GM19099 (cell line): ENCODE measurements around the gene AGTRAP.

Experiments
- POLR2A ChIP-seq: IDR thresholded peaks from 3 replicates; pipeline ENCODE4 v1.6.1; 2011; ENCODE audit warnings: low read depth; ENCODE audit not compliant: insufficient read length; ENCODE audit errors: extremely low read depth

Gene AGTRAP

DNA sequence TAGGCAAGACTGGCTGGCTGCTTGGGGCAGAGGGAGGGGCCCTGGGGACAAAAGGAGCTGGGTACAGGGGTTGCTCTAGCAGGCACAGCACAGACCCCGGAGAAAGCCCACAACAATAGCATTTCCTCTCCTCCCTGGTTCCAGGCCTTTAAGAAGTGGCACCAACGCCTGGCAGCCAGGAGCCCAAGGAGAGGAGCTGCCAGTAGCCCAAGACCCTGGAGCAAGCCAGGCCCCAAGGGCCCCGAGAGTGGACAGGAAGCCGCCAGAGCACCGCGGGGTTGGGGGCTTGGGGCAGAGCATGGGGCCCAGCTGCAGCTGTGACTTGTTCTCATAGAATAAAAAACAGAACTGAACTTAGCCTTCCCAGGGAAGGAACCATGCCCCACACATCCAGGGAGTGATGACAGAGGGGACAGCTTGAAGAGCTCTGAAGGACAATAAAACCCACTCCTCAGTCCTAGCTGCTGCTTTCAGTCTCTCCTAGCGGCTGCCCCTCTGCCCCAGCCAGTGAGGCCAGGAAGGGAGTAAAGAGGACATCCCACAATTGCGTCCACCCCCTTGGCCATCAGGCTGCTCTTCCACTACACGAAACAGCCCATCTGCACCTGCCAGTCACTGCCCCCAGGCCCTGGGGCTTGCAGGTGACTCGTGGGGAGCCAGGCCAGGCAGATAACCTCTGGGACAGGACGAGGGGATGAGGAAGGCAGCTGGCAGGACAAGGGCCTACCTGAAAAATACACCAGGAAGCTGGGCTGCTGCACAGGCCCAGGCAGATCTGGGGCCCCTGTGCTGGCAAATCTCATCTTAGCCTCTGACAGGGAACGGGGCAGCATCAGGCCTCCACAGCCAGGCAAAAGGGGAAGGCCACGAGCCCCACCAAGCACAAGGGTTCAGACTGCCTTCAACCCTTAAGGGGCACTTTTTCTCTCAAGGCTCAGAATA is 53.5 kb downstream of the AGTRAP start:
- TF ChIP-seq POLR2A: no peak

- TF ChIP-seq POLR2A: no peak
These were observed 54.4 kb downstream of the AGTRAP start for GRCh38 chr1:11790101-11790879.

GRCh38 chr1:11790880-11791715 is 55.2 kb downstream of the AGTRAP start:
- TF ChIP-seq POLR2A: no peak

GRCh38 chr1:11792106-11792505 is 56.2 kb downstream of the AGTRAP start:
- no peak for TF ChIP-seq POLR2A

GRCh38 chr1:11793819-11794218 is 57.9 kb downstream of the AGTRAP start:
- TF ChIP-seq POLR2A: no peak

GRCh38 chr1:11794446-11795237 is 58.7 kb downstream of the AGTRAP start:
- no peak for TF ChIP-seq POLR2A

- no peak for TF ChIP-seq POLR2A
These were observed 59.4 kb downstream of the AGTRAP start for GRCh38 chr1:11795238-11795890.

- no peak for TF ChIP-seq POLR2A
These were observed 60.3 kb downstream of the AGTRAP start for GRCh38 chr1:11796036-11796828.

DNA sequence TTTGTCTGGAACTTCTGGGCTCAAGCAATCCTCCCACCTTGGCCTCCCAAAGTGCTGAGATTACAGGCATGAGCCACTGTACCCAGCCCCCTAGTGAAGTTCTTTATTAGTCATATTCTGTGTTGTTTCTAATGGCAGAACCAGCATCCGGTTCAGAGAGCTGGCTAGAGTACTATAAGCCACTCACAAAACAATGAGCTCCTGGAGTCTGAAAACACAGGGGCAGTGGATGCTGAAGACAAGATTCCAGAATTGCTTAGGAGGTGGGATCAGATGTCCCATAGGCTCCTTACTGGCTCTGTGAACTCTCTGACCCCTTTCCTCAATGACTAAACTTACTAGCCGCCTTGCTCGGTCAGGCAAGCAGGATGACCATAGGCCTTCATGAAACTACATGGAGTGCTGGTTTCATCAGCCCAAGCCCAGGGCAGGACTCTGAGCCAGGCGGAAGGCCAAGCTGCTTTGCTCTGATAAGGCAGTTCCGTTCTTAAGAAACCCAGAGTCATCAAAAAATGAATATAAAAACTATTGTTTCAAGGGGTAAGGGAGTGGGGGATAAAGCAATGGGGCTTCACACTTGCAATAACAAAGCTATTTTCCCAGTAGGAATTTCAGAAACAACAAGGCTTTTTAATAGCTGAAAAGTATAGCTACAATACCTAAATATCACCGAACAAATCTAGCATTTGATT is 61.7 kb downstream of the AGTRAP start:
- no peak for TF ChIP-seq POLR2A

GRCh38 chr1:11799099-11799498 is 63.2 kb downstream of the AGTRAP start:
- no peak for TF ChIP-seq POLR2A

DNA sequence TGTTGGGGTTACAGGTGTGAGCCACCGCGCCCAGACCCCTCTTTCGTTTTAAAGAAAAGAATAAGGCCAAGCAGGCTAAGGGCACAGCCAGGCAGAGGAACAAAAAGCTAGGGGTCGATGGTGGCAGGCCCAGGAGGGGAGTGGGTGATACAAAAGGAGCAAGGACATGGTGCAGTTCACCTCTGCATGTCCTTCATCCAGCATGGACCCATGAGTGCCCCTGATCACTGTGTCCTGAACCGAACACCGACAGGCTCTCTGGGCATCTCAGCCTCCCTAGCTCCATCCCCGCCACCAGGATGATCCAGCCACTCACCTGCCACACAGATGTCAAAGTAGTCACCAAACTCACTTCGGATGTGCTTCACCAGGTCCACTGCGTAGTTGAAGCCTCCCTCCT is 64.0 kb downstream of the AGTRAP start:
- no peak for TF ChIP-seq POLR2A

DNA sequence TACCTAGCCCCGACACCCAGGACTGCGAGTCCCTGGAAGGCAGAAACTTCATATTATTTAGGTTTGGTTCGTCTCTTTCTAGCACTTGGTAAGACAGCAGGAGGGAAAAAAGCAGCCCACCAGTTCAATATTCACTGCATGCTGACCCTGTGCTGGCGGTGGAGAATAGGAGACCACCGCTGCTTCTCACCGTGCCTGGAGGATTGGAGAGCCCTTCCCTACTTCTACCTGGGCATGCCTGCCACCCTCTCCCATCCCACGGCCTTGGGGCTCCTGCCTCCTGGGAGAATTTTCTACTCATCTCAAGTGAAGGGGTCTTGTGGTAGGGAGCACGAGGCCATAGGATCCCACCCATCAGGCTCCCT is 64.4 kb downstream of the AGTRAP start:
- no peak for TF ChIP-seq POLR2A
